CD4-positive, alpha-beta T cell treated with Interleukin-15 for 1 hour (primary cell): Measurements from ENCODE around the gene TMEM14A.
A peak's percentile ranks its signal among the peaks of the same experiment; 100 is the strongest.
"Not testable (repeated sequence)": the region's sequence is repeated elsewhere in the genome, so short reads cannot be mapped to it uniquely, and the experiment has no call there.

Source experiments
- DNase-seq: peaks from one replicate; pipeline ENCODE4 v3.0.0-alpha.2; 2020

The TMEM14A gene

DNA sequence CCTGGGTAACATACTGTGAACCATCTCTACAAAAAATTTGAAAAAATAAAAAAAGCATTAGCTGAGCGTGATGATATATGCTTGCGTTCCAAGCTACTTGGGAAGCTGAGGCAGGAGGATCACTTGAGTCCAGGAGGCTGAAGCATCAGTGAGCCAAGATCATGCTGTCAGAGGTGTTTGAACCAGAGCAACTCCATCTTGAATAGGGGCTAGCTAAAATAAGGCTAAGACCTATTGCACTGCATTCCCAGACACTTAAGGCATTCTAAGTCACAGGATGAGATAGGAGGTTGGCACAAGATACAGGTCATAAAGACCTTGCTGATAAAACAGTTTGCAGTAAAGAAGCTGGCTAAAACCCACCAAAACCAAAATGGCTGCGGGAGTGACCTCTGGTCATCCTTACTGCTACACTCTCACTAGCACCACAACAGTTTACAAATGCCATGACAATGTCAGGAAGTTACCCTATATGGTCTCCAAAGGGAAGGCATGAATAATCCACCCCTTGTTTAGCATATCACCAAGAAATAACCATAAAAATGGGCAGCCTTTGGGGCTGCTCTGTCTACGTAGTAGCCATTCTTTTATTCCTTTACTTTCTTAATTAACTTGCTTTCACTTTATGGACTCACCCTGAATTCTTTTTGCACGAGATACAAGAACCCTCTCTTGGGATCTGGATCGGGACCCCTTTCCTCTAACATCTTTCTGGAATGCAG, 34.0 kb downstream of the TMEM14A start:
- DNase-seq: not testable (repeated sequence)

DNA sequence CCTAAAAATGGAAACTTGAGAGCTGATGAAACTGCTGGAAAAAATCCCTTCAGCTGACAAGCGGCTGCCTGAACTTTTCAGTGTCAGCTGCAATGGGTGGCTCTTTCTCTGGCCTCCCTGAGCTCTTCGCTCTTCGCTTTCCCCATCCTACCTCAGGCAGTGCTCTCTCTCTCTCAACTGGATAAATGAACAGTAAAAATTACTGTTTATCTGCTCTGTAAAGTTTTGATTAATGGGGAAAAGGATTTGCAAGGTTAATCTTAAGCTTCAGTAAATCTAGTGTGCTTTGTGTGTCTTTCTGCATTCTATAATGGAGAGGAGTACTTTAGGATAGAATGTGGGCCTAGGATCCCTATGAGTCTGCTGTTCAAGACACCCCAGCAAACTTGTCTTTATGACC, 35.1 kb downstream of the TMEM14A start:
- DNase-seq: no peak

DNA sequence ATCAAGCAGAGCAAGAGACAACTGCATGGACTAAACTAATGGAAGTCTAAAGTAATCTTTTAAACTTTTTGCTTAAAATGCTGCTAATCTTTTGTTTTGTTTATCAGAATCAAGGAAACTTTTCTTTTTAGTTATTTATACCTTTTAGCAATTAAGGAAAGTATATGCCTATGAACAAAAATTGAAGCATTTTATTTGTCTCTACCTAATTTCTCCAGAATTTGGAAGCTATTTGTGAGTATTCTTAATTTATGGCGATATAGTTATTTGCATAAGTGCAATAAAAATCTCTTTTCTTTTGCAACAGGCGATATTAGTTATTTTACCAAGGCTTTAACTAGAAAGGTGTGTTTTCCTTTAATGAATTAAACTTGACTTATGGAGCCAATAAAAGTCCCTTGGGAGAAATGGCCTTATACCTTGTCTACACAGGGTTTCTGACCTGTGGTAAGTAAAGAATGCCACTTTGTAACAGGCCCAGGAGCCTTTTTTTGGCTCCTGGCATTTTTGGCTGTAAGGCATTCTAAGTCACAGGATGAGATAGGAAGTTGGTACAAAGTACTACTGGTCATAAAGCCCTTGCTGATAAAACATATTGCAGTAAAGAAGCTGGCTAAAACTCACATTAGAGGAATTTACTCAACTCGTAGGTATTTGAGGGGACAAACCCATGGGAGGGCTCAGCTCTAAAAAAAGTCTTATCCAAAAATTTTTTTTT, 37.2 kb downstream of the TMEM14A start:
- DNase-seq: no peak

DNA sequence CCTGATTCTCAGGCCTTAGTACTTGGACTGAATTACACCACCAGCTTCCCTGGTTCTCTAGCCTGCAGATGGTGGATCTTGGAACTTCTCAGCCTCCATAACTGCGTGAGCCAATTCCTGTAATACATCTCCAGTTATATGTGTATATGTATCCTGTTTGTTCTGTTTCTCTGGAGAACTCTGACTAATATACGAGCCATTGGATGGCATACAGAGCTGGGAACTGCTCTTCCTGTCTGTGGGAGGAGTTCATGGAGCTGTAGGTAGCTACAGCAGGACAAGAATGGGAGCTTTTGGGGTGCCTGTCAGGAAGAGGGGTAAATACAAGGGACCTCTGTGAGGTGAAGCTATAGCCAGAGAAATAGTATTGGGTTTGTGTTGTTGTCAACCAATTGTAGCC, 41.2 kb downstream of the TMEM14A start:
- no peak for DNase-seq

DNA sequence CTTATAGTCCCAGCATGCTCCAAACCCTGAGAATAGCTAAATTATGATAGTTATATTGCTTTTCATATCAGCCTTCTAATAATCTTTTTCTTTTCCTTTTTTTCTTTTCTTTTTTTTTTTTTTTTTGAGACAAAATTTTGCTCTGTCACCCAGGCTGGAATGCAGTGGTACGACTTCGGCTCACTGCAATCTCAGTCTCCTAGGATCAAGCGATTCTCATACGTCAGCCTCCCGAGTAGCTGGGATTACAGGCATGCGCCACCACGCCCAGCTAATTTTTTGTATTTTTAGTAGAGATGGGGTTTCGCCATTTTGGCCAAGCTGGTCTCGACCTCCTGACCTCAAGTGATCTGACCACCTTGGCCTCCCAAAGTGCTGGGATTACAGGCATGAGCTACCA, 43.8 kb downstream of the TMEM14A start:
- not testable (repeated sequence) for DNase-seq

DNA sequence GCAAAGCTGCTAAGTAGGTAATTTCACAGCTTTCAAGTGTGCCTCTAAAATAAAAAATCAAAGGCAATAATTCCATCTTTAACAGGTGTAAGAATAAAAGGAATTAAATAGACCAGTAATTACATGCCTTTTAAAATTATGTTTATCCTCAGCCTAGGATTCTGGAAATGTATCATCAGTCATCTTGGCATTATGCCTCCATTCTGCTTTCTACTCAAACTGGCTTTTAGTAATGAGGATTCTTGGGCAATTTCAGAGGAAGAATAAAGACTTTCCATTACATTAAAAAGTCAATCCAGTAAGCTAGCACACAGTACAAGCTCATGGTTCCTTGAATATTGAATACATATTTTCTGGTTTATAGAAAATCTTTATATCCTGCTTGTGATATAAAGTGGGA, 47.6 kb downstream of the TMEM14A start:
- DNase-seq: no peak

DNA sequence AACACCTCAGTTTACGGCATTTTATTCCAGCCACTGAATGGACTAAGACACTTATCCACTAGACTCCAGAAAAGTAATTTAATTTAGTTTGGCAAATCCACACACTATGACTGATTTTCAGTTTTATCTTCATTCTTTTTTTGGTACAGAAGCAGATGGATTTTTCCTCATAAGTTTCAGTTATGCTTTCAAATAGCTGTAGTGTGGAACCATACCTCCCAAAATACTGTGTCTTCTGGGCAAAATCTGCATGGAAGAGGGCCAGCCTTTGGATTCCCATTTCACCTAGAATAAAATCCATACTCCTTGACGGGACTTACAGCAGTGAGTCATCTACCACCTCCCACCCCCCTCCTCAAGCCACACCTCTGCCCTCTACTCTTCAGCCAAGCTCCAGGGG, 49.4 kb downstream of the TMEM14A start:
- no peak for DNase-seq

DNA sequence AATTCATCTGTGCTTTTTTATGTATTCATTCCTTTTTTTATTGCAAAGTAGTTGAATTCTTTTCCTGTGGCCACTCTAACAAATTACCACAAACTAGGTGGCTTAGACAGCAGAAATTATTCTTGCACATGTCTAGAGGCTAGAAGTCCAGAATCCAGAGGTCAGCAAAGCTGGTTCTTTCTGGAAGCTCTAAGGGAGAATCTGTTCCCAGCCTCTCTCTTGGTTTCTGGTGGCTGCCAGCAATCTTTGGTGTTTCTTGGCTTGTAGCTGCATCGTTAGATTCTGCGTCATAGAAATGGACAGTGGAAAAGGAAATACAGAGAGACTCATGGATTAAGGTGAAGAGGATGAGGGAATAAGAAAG, 53.1 kb downstream of the TMEM14A start:
- no peak for DNase-seq

DNA sequence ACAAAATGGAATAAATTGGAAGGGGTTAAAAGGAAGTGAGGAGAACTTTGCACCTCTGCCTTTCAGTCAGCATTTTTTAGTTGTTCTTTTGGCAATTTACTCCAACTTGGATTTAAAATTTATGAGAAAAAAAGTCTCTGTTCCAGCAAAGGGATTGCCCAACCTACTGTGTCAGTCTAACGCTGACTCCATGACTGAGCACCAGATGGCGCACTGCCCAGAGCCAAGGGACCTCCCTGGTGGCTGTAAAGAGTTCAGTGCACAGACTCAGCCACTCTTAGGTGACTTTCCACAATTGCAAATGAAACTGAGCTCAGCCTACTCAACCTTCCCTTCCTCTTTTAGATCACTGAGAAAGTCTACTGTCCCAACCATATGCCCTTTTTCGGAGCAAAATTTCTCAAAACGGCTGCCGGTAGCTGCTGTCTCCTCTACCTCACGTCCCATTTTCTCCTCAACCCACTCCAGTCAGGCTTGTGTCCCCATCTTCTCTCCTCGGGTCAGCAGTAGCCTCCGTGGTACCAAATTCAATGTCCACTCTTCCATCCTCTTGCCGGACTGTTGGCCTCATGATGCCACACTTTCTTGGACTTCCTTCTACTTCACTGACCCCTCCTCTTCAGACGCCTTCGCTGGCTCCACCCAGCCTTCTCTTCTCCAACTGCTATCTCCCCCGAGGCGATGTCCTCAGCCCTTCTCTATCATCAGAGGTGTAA, 53.7 kb downstream of the TMEM14A start:
- DNase-seq: peak; percentile 33

DNA sequence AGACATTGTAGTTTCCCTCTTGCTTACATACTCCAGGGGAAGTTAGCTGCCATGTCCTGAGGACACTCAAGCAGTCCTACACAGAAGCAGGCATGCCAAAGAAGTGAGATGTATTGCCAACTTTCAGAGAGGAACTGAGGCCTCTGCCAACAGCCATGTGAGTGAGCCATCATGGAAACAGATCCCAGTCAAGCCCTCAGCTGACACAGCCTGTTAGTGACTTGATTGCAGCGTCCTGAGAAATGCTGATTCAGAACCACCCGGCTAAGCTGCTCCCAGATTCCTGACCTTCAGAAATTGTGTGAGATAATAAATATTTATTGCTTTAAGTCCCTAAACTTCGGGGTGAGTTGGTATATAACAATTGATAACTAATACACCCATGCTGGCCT, 54.2 kb downstream of the TMEM14A start:
- DNase-seq: no peak

DNA sequence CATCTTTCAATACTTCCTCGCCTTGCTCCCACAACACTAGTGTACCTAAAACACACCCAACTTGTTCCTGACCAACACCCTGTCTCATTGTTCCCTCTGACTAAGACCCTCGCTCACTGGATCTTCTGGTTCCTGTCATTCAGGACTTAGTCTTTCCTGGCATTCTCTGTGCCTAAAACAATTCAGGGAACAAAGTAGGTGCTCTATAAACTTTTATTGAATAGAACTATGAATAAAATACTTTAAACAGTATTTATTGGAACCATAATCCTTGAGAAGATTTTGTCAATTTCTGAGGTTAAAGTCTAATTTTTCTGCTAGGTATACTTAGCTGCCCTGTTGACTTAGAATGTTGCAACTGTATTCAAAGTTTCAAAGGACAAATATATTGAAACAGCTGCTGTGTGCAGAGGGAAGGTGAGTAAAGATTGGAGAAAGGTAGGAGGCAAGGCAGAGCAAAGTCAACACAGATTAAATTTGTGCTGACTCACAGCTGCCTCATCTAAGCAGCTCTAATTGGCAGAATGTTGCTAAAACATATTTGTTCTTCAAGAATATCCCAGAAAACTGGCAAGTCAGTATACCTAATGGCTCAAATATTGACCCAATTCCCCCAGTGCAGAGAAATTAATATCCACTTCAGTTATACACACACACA, 54.8 kb downstream of the TMEM14A start:
- DNase-seq: no peak

DNA sequence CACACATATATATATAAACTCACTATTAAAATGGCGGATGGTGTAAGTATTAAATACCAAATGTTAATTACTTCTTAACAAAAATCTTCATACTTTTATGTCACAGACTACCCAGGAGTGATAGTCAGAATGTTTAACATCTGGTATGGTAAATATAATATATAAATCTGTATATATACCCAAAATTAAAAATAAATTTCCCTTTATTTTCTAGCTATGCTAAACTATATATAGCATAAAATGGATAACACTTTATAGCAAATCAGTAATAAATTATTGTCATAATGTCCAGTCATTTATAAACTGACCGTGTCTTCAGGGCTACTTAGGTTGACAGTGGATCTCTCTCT, 55.3 kb downstream of the TMEM14A start:
- DNase-seq: no peak

DNA sequence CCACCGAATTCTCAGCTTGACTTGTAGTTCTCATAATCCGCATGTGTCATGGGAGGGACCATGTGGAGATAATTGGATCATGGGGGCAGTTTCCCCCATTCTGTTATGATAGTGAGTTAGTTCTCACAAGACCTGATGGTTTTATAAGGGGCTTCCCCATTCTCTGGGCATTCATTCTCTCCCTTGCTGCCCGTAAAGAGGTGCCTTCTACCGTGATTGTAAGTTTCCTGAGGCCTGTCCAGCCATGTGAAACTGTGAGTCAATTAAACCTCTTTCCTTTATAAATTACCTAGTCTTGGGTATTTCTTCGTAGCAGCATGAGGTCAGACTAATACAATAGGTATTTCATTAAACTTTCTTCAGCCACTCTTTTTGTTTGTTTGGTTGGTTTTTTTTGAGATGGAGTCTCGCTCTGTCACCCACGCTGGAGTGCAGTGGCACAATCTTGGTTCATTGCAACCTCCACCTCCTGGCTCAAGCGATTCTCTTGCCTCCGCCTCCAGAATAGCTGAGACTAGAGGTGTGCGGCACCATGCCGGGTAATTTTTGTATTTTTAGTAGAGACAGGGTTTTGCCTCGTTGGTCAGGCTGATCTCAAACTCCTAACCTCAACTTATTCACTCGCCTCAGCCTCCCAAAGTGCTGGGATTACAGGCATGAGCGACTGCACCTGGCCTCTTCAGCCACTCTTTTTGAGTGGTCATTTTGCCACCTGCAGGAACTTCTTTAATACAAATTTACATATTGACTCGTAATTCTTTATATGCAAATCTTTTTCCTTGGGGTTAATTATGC, 56.0 kb downstream of the TMEM14A start:
- DNase-seq: no peak

DNA sequence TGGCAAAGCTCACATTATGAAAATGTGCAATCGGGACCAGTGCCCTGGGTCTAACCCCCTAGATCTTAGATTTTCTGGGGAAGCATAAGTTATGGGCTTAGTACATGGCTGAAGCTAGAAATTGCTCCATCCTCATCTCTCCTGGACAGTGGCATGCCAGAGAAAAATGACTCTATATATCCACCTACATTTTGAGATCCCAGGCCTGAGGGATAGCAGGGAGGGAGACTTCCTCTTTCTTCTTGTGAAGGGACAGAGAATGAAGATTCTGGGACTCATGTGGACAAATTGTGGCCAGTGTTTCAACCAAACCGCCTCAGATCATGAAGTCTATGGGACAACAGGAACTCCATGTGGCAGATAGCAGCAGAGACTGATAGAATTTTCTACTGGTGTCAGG, 57.0 kb downstream of the TMEM14A start:
- DNase-seq: no peak

DNA sequence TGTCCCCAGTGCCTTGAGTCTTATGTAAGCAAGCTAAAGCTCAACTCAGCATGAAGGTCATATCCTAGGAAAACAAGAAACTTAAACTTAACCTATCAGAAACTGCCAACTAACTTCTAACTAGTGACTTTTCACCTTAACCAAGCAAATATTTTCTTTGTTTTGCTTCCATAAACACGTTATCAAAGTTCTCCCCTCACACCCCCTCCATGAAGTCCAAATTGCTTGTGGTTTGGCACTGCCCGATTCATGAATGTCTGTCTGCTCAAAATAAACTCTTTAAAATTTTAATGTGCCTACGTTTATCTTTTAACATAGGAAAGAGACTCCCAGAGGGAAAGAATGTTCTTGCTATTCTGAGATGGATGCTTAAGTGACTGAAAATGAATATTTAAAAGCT, 57.5 kb downstream of the TMEM14A start:
- DNase-seq: no peak

DNA sequence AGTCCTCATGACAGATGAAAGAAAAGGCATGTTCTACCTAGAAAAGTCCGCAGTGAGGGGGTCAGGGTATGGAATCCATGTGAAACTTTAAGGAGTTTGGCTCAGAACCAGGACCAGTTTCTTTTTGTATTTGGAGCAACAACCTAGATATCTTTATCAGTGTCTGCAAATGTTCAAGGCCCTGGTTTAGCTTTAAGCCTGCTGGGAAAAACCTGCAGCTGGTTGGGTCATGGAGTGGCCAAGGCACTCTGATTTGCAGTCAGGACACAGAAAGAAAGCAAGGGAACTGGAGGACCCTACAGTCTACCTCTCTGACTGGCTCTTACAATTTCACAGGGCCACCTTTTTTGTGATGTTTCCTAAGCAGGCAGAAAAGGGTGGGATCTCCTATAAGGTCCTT, 58.7 kb downstream of the TMEM14A start:
- DNase-seq: no peak

DNA sequence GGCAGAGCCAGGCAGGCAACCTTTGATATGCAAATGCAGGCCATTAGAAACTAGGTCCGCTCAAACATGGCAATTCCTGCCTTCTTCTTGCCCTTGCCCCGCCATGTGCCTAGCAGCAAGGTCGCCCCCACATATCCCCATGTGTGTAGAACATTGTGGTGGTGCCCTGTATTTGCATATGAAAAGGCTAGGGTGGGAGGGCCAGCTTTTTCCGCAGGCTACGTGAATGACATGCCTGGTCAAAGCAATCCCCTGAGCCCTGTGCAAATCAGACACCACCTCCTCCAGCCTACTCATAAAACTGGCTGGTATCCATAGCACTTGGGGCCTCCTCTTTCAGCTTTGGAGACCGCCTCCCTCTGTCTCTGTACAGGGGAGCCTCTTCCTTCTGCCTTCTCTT, 60.8 kb downstream of the TMEM14A start:
- DNase-seq: no peak

DNA sequence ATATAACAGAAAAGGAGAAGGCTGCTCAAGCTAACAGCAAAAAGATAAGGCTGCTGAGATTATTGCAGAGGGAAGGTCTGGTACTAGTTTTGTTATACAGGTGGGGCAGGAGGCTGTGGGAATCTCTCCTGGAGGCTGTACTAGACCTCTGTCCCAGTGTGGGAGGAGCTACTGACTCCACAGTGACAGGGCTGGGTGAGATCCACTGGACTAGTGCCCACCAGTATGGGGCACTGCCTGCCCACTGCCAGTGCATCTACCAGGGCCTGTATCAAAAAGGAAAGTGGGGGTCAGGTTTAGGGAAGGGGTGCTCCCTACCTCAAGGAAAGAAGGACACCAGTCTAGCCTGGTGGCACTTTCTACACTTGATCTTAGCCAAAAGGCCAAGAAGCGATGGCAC, 62.3 kb downstream of the TMEM14A start:
- no peak for DNase-seq

DNA sequence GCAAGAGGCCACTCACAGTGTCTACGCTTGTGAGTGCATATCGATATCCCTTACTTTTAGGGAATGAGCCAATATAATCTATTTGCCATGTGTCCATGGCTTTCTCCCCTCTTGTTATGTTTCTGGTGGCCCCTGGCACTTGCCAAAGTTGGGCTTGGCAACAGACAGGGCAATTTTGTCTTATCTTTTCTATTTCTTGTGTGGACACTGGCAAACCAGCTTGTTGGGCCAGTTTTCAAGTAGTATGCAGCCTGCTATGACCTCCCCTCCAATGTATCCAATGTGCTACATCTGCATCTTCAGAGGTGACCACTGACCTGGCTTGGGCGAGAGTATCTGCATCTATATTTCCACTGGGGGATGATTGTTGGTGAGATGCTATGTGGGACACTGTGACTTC, 63.2 kb downstream of the TMEM14A start:
- no peak for DNase-seq

DNA sequence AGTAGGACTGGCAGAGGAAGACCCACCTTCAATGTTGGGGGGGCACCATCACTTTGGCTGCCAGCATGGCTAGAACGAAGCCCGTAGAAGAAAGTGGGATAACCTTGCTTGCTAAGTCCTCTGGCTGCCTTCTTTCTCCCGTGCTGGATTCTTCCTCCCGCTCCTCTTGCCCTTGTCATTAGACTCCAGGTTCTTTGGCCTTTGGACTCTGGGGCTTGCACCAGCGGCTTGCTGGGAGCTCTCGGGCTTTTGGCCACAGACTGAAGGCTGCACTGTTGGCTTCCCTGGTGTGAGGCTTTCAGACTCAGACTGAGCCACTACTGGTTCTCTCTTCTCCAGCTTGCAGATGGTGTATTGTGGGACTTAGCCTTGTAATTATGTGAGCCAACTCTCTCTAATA, 64.2 kb downstream of the TMEM14A start:
- no peak for DNase-seq

DNA sequence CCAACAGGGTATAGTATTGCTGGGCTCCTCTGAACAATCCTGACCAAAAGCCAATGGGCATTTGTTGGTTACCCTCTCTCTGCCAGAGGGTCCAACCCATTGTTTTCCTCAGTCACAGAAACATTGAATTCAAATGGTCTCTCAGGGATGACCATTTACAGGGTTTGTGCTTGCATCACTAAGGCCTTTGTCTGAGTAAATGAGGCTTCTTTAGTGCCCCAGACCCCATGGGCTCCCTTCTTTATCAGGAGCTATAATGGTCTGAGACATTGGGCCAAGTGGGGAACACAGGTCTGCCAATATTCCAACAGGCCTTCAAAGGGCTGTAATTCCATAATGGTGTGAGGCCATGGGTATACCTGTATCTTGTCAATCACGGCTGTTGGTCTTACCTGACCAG, 65.2 kb downstream of the TMEM14A start:
- DNase-seq: no peak
